HG03520 (cell line): Measurements from ENCODE around the gene B4GALT2.

ENCODE experiments used
- ATAC-seq: cut with Tn5 transposase; IDR thresholded peaks from one replicate; pipeline ENCODE4 v1.9.1; 2021; ENCODE audit warnings: mild to moderate bottlenecking, moderate library complexity; ENCODE audit not compliant: unreplicated experiment

B4GALT2 gene, protein sequence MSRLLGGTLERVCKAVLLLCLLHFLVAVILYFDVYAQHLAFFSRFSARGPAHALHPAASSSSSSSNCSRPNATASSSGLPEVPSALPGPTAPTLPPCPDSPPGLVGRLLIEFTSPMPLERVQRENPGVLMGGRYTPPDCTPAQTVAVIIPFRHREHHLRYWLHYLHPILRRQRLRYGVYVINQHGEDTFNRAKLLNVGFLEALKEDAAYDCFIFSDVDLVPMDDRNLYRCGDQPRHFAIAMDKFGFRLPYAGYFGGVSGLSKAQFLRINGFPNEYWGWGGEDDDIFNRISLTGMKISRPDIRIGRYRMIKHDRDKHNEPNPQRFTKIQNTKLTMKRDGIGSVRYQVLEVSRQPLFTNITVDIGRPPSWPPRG

DNA sequence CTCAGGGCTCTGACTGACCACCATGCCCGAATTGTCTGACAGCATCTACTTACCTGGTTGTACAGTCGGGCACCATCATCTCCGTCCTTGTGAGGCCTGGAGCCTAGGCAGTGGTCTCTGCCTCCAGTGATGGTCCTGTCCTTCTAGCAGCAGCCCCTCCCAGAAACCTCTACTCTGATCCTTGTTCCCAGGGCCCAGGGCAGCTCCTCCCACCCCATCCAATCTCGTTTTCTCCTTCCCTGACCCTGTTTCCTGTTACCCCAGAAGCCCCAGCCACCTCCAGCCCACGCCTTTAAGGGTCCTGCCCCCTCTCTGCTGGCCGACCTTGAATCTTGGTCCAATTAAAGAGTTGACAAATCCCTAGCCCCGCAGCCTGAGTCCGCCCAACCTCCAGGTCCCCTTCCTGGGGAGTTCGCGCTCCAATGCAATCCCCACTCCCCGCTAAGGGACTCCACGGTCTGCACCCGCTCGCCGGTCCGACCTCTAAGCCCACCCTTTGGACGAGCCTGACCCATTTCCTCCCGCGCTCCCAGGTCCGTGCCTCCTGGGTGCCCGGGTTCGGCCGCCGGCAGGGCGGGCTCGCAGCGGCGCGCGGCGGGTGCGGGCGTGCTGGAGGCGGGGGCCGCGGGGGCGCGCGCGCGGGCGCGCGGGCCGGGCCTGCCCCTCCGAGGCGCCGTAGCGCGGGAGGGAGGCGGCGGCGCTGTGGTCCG, at the start of gene B4GALT2:
Gene B4GALT2 (plus strand): TSS at position 660 of the 710 bp plus-strand sequence. CDS start 1,951 bp downstream, outside the sequence.
- ATAC-seq, result no peak

DNA sequence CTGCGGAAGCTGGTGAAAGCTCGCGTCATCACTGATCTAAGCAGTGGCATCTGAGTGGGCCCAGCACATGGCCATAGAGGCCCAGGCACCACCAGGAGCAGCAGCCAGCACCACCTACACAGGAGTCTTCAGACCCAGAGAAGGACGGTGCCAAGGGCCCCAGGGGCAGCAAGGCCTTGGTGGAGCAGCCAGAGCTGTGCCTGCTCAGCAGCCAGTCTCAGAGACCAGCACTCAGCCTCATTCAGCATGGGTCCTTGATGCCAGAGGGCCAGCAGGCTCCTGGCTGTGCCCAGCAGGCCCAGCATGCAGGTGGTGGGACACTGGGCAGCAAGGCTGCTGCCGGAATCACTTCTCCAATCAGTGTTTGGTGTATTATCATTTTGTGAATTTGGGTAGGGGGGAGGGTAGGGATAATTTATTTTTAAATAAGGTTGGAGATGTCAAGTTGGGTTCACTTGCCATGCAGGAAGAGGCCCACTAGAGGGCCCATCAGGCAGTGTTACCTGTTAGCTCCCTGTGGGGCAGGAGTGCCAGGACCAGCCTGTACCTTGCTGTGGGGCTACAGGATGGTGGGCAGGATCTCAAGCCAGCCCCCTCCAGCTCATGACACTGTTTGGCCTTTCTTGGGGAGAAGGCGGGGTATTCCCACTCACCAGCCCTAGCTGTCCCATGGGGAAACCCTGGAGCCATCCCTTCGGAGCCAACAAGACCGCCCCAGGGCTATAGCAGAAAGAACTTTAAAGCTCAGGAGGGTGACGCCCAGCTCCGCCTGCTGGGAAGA, 48.7 kb upstream of the B4GALT2 start:
- no peak for ATAC-seq

DNA sequence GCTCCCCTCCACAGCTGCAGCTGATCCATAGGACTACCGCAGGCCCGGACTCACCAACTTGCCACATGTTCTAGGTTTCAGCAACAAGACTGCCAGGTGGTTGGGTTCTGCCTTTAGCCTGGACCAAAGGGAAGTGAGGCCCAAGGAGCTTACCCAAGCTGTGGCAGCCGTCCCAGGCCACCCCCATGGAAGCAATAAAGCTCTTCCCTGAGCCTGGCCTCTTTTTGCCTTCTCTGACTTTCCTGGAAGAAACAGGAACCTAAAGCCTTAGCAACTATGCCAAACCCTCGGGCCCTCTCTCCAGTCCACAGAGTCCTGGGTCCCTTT, 48.1 kb upstream of the B4GALT2 start:
- no peak for ATAC-seq

DNA sequence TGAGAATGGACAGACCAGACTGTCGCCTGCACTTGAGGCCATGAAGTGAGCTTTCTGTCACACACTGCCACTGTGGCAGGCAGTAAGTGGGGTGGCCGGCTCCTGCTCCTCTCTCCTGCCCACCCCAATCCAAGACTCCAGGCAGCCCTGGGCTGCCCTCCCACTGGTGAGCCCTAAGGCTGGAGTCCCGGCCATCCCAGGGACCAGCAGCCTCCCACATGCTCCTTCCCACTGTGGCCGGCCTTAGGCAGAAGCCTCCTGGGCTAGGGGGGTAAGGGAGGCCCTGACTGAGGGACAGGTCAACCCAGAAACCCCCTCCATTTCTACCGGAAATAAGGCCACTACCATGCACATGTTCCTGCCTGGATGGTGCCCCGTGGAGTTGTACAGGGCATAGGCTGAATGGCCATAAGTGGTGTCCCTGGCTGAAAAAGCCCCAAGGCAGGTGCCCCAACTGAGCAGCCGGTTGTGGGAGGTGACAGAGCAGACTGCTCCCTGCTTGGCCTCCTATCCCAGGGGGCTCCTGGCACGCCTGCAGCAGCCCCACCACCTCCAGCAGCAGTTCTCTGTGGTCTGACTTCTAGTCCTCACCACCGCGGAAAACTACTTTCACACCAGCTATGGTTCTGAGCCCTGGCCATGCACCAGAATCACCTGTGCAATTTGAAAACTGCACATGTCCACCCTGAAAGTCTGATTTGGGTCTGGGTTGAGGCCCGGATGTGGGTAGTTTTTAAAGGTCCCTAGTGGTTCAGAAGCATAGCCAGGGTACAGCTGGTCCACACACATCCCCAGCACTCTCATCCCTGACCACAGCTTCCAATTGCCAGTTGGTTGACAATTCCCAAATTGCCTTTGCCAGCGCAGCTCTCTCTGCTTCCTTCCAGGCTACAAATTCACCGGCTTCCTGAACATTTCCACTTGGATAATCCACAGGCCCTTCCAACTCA, 47.0 kb upstream of the B4GALT2 start:
- no peak for ATAC-seq

DNA sequence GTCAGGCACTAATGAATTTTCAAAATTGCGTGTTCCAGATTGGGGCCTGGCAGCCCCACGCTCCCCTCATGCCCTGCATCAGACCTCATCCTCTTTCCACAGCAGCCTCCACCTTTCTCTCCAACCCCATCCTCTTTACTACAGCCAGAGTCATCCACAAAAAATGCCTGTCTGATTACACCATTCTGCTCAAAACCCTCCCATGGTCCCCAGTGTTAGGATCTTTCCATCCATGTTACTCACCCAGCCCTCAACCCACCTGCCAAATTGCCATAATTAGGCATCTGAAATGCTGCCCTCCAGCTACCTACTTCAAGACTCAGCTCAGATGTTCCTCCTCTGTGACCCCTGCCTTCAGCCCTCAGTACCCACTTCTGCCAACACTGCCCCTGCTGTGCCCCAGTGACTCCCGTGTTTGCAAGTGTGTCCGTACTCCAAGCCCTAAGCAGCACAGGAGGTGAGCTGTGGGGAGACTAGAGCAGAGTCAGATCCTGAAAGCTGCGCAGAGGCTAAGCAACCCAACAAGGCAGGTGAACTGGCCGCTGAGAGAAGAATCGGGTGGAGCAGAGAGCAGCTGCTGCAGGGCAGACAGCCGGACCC, 46.1 kb upstream of the B4GALT2 start:
- no peak for ATAC-seq

DNA sequence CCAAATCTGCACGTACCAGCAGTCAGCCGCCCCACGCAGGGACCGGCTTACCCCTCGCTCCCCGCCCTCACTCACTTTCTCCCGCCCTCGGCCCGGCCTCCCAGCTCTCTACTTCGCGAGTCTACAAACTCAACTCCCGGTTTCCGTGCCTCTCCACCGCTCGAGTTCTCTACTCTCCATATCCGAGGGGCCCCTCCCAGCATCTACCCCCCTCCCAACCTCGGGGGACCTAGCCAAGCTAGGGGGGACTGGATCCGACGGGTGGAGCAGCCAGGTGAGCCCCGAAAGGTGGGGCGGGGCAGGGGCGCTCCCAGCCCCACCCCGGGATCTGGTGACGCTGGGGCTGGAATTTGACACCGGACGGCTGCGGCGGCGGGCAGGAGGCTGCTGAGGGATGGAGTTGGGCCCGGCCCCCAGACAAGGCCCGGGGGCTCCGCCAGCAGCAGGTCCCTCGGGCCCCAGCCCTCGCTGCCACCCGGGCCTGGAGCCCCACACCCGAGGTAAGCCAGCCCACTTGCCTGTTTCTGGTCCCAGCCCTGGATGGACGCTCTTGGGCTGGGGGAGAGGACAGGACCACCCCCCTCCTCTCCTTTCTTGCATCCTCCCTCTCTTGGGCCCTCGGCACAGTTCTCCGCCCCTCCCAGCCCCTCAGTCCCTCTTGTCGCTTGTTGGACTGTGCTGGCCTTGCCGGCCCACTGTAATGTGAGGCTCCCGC, 45.5 kb upstream of the B4GALT2 start, which contains the start of gene ARTN:
Gene ARTN (plus strand): TSS at position 416 of the 715 bp plus-strand sequence. CDS start 1,856 bp downstream, outside the sequence.
- no peak for ATAC-seq

DNA sequence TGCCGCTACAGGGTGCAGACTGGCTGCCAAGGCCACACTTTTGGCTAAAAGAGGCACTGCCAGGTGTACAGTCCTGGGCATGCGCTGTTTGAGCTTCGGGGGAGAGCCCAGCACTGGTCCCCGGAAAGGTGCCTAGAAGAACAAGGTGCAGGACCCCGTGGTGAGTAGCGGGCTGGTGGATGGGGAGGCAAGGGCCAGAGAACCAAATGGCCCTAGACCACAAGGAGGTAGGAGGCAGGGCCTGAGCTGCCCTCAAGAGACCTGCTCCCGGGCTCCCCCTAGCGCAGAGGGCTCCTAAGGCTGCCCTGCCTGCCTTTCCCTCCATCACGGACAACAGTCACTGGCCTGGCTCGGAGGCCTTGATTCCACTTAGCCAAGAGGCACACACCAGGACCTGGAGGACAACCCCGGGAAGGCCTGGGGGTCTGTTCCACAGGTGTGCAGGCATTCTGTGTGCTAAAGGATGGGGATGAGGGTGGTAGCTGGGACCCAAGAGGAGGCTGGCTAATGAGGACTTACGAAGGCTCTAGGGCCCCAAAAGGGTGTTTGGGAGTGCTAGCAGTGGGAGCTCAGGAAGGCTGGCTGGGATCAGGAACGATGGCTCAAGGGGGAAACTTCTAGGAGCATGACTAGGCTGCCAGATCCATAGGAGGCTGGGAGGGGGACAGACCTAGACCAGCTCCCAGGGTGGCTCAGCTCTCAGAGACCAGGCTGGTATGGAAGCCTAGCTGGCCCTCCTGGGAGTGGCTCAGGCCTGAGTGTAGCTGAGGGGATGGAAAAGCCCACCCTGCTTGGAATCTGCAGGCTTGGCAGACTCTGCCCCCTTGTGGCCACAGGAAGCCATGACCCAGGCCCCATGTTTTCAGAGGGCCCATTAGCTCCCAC, 44.7 kb upstream of the B4GALT2 start:
- no peak for ATAC-seq

DNA sequence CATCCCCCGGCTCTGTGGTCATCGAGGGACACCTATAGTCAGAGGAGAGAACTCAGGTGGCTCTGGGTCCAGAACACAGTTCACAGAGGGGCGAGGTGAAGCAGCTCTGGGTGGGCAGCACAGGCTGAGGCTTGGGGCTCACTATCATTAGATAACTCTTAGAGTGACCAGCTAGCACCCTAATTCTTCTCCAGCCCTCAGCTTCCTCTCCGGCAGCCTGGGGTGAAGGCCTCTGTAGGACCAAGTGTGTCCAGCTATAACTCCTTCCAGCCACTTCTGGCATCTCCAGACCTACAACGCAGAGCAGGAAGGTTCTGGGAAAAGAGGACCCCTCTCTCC, 44.1 kb upstream of the B4GALT2 start:
- ATAC-seq, result no peak

DNA sequence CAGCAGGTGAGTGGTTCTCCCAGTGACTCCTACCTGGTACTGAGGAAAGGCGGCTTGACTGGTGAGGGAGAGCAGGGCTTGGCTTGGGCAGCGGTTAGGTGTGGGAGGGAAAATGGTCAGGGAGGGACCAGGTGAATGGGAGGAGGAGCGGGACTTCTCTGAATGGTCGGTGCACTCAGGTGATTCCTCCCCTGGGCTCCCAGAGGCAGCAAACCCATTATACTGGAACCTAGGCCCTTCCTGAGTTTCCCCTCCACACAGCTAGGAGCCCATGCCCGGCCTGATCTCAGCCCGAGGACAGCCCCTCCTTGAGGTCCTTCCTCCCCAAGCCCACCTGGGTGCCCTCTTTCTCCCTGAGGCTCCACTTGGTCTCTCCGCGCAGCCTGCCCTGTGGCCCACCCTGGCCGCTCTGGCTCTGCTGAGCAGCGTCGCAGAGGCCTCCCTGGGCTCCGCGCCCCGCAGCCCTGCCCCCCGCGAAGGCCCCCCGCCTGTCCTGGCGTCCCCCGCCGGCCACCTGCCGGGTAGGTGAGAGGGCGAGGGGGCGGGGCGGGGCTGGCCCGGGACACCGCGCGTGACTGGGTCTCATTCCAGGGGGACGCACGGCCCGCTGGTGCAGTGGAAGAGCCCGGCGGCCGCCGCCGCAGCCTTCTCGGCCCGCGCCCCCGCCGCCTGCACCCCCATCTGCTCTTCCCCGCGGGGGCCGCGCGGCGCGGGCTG, 43.1 kb upstream of the B4GALT2 start:
- ATAC-seq, result no peak

DNA sequence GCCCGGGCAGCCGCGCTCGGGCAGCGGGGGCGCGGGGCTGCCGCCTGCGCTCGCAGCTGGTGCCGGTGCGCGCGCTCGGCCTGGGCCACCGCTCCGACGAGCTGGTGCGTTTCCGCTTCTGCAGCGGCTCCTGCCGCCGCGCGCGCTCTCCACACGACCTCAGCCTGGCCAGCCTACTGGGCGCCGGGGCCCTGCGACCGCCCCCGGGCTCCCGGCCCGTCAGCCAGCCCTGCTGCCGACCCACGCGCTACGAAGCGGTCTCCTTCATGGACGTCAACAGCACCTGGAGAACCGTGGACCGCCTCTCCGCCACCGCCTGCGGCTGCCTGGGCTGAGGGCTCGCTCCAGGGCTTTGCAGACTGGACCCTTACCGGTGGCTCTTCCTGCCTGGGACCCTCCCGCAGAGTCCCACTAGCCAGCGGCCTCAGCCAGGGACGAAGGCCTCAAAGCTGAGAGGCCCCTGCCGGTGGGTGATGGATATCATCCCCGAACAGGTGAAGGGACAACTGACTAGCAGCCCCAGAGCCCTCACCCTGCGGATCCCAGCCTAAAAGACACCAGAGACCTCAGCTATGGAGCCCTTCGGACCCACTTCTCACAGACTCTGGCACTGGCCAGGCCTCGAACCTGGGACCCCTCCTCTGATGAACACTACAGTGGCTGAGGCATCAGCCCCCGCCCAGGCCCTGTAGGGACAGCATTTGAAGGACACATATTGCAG, 42.4 kb upstream of the B4GALT2 start:
- ATAC-seq, result no peak

DNA sequence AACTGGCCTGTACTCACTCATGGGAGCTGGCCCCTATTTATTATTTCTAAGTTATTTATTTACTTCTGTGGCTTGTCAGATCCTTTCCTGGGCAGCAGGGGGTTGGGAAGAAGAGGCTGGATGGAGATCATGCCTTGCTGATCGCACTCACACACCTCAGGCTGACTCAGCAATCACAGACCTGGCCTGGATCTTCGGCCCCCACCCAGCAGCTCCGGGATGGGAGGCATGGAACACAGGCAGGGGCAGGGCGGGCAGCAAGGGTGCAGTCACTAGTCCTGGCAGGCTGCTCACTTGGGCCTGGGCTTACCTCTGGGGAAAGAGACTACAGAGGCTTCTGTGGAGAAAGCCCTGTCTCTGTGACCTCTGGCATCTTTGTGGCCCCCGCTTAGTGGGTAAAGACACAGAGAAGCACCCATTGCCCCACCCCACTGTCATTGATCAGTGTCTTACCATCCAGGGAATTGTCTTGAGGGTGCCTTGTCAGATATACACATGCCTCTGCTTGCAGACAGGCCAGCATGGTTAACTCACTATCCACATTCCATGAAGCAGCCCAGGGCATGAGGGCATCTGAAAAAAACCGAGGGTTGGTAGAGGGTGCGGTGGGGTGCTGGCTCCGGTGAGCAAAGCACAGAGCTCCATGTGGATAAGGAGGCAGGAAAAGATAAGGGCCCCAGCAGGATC, 41.7 kb upstream of the B4GALT2 start:
- ATAC-seq, result no peak

DNA sequence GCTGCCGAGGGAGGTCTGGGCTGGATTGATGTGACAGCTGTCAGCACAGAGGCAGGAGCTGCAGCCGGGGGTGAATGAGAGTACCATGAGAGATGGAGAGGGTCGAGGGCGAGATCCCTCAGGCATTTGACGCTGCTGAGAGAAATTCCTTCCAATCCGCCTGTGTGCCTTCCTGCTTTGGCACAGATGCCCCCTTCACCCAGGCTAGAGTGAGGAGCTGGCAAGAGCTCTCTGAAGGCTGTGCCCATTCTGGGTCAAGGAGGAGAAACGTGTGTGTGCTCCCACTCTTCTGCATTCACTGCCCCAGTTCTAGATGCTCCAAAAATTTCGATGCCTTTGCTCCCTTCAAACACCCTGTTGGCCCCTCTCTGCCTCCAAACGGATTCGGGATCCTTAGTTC, 40.6 kb upstream of the B4GALT2 start:
- ATAC-seq, result no peak

DNA sequence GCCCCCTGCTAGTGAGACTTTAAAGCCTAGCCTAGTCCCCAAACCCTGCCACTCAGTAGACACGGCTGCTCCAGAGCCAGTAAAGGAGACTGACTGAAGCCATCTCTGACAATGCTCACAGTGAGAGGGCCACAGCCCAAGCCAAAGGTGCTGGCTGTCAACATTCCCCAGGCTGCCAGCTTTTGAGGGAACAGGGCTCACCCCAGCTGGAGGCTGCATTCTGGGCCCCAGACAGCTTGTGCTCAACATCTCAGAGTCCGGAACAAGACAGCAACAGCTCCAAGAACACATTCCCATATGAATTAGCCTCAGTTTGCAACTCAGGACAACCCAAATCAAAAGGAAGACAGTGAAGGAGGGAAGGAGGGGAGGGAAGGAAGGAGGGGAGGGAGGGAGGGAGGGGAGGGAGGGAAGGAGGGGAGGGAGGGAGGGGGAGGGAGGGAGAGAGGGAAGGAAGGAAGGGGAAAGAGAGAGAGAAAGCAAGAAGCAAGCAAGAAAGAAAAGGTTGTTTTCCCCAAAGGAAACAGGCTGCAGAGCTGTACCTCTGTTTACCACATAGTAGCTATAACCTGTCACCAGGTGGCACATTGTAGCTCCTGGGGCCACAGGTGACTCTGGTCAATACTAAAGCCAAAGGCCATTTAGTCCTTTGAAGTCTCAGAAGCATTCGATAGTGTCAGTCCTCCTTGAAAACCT, 40.0 kb upstream of the B4GALT2 start:
- no peak for ATAC-seq

DNA sequence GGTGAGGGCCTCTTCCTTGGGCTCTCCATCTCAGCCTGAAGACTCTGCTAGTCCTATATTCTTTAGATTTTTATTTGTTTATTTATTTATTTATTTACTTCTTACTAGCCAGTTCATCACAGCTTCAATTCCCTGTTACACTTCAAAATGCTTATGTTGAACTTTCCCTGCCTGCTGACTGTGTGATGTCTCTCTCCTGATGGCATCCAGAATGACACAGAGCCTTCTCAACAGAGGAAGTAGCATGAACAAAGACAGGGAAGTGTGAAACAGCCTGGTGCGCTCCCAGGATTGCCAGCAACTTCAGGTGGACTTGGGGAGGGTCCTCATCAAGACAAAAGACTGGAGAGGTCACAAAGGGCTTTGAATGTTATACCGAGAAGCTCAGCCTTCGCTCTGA, 36.6 kb upstream of the B4GALT2 start:
- no peak for ATAC-seq

DNA sequence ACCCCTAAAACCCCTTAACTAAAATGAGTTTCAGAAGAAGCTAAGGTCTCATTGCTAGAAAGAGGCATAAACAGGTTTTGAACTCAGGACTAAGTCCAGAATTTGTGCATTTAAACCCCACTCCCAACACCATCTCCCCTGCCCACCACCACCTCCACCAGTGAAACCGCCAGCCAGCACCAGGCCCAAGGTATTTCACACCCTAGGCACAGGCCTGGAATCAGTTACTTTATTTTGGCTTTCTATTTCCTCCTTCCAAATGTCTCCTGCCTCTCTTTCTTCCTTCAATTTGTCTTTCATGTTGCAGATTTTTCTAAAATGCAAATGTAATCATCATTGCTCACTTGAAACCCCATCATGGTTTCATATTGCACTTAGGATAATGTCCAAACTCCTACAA, 34.1 kb upstream of the B4GALT2 start:
- no peak for ATAC-seq

DNA sequence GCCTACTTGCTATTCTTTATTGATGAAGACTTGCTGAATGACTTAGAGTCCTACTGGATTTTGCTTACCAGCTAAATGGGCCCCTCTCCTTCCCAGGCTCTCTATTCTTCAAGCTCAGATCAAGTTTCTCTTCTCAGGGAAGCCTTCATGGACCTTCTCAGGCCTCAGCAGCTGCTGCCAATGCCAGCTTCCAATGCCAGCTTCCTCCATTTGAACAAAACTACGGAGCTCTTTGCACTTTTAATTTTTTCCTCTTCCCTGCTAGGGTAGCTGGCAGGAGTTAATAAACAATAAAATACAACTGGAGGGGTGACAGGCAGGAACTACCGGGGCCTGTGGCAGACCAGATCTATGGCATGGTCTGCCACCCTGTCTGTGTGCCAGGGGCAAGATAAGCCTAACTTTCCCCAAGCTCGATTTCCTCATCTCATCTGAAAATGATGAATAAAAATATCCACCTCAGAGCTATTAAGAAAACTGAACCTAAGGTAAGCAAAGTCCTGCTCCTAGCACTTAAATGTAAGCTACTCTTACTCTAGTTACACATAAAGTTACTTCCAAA, 33.3 kb upstream of the B4GALT2 start:
- no peak for ATAC-seq
